Cardiac fibroblast (primary cell): ENCODE results near the gene CERS1.

Experiments
- DNase-seq, 2 donors: peaks; one replicate each; pipeline versions ENCODE4 v3.0.0 to v3.0.0-alpha.2; 2010; ENCODE audit warnings: low read depth in 2 of 2
- H3K4me3 ChIP-seq, 2 donors: replicated peaks in 1 of 2; 1 replicate in 1 of 2; 2 replicates in 1 of 2; pipeline ENCODE4 v1.5.1; 2011; ENCODE audit warnings: low read depth in 2 of 2, low read length in 2 of 2, mild to moderate bottlenecking in 2 of 2, moderate library complexity in 1 of 2
- CTCF ChIP-seq: IDR thresholded peaks from one replicate; pipeline ENCODE4 v1.5.1; 2011; ENCODE audit warnings: low read depth, mild to moderate bottlenecking, low read length, inconsistent platforms

CERS1 gene

GRCh38 chr19:18939922-18940768, 44.2 kb upstream of the CERS1 start:
- no peak for TF ChIP-seq CTCF
- peak overlapping the region; percentile 91 to 96 for H3K4me3 ChIP-seq
- peak; percentile 46 to 52 for DNase-seq

GRCh38 chr19:18939163-18939562, 43.2 kb upstream of the CERS1 start:
- no peak for TF ChIP-seq CTCF
- DNase-seq = no peak
- peak overlapping the region; percentile 91 to 96 for H3K4me3 ChIP-seq

- DNase-seq = no peak
- no peak for TF ChIP-seq CTCF
- no peak overlapping the region for H3K4me3 ChIP-seq
Measured at GRCh38 chr19:18933297-18933696, 37.3 kb upstream of the CERS1 start.

GRCh38 chr19:18932216-18932841, 36.4 kb upstream of the CERS1 start:
- H3K4me3 ChIP-seq = no peak overlapping the region
- TF ChIP-seq CTCF = no peak
- peak; percentile 42 to 55 for DNase-seq

- no peak for TF ChIP-seq CTCF
- no peak for DNase-seq
- H3K4me3 ChIP-seq = no peak overlapping the region
Measured at GRCh38 chr19:18931316-18932162, 35.6 kb upstream of the CERS1 start.

- no peak for DNase-seq
- no peak overlapping the region for H3K4me3 ChIP-seq
- TF ChIP-seq CTCF = no peak
Measured at GRCh38 chr19:18929311-18929710, 33.4 kb upstream of the CERS1 start.
